Aortic smooth muscle cell (primary cell): ENCODE data around the gene TSN. TPM values are rescaled to one million over a fixed set of nuclear protein-coding genes. Genes with fewer than 3 reads are reported as not detected.

Experiments
- total RNA-seq: library from RNA; depleted of rRNA; stranded (reverse); fragments of >200 nt; gene quantifications from 2 replicates; pipeline ENCODE4 v1.2.3, GENCODE V29; 2014

Gene TSN
- 40.4 and 41.2 TPM in 2 replicates for total RNA-seq

DNA sequence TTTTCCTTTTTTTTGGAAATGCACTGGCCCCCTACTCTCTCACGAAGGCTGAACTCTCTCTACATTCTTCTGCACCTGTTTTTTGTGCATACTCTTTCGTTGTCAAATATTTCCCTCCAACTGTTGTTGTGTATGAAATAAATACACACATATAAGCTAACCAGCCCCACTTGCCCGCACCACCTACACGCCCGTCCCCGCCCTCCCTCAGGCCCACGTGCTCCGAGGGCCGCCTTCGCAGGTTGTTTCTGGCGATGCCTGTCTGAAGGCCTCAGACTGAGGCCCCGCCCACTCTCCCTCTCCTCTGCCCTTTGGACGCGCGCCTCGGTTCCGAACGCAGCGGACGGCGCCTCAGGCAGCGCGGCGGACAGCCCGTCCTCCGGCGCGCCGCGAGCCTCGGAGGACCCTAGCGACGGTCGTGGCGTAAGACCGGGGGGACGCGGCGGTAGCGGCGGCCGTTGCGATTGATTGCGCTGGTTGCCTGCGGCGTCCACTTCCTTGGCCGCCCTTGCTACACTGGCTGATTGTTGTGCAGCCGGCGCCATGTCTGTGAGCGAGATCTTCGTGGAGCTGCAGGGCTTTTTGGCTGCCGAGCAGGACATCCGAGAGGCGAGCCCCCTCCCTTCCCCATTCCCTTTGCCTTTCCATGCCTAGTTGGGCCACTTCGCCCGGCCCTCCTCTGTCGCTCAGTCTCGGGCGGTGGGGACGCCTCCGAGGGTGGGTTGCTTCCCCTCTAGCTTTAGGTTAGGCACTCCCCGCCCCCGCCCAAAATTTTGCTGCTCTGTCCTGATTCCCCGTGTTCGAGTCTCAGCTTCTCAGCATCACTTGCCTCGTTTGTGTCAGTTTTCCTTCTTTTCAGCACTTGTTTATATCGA lies at the start of gene TSN:
TSN (plus strand) TSS at position 415 of the 875 bp plus-strand sequence; CDS start at position 544, 129 bp downstream.

DNA sequence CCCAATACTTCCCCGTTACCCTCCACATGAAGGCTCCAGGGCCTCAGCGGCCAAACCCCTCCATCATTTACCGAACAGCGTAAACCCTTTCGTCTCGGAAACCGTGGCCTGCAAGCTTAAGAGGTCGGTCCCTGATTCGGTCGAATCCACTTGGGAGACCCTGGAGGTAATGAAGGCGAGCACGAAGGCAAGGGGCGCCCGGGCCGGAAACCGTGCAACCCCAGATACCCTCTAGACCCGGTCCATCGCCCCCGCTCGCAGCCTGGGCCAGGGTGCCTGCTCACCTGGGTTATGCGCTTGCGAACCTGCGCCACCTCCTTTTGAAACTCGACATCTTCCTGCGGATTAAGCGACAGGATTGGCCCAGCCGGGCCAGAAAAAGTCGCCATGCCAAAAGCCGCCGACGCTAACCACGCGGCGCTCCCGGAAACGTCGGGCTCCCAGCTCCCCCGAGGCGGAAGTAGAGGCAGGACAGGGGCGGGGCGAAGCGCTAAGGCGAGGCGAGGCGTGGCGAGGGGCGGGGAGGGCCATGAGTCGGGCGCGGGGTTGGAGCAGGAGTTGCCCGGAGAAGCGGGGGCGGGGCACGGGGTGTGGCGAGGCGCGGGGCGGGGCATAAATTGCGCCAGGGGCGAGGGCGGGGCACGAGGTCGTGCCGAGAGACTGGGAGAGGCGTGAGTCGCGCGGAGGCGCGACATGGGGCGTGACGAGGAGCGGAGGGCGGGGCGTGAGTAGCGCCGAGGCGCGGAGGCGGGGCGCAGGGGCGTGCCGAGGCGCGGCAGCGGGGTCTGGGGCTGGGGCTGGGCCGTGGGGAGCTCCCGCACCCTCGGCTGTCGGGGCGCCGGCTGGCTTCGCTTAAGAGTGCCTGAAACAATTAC lies 18.8 kb upstream of the TSN start, which contains the start of gene NIFK:
NIFK (minus strand) TSS at position 414 of the 875 bp plus-strand sequence; CDS start at position 389, 25 bp downstream.

Other genes with a start within 250 kb of the TSN start
- under 0.01 TPM in 2 replicates for gene RNU4ATAC, start 224.8 kb upstream of the TSN start, total RNA-seq
- gene CLASP1, start 106.2 kb upstream of the TSN start, total RNA-seq, result 27.1 and 34.9 TPM in 2 replicates
- 30.9 and 33.6 TPM in 2 replicates for gene NIFK, start 18.8 kb upstream of the TSN start, total RNA-seq